Measurements from ENCODE around the gene KSR2.
"Not testable (repeated sequence)": the region's sequence is repeated elsewhere in the genome, so short reads cannot be mapped to it uniquely, and the experiment has no call there.

The KSR2 gene

GRCh38 chr12:117742721-117743120, 226.1 kb downstream of the KSR2 start:
- DNase-seq (ENCODE audit: extremely low read depth, low read depth) = no peak
- TF ChIP-seq CTCF (IDR thresholded peaks at IDR 0.05; ENCODE audit: low read depth, low read length, missing control alignments) = no peak
- H3K4me3 ChIP-seq (replicated peaks; ENCODE audit: low read depth, low read length) = no peak overlapping the region

- TF ChIP-seq CTCF (IDR thresholded peaks at IDR 0.05; ENCODE audit: low read depth, low read length, missing control alignments) = no peak
- no peak overlapping the region for H3K4me3 ChIP-seq (replicated peaks; ENCODE audit: low read depth, low read length)
- DNase-seq (ENCODE audit: extremely low read depth, low read depth) = no peak
These were observed 230.6 kb downstream of the KSR2 start for GRCh38 chr12:117738233-117738632.

GRCh38 chr12:117733549-117733805, 235.3 kb downstream of the KSR2 start:
- no peak overlapping the region for H3K4me3 ChIP-seq (replicated peaks; ENCODE audit: low read depth, low read length)
- no peak for DNase-seq (ENCODE audit: extremely low read depth, low read depth)
- no peak for TF ChIP-seq CTCF (IDR thresholded peaks at IDR 0.05; ENCODE audit: low read depth, low read length, missing control alignments)

- no peak for TF ChIP-seq CTCF (IDR thresholded peaks at IDR 0.05; ENCODE audit: low read depth, low read length, missing control alignments)
- DNase-seq (ENCODE audit: extremely low read depth, low read depth) = no peak
- H3K4me3 ChIP-seq (replicated peaks; ENCODE audit: low read depth, low read length) = no peak overlapping the region
These were observed 235.8 kb downstream of the KSR2 start for GRCh38 chr12:117732761-117733548.

- not testable (repeated sequence) for H3K4me3 ChIP-seq (replicated peaks; ENCODE audit: low read depth, low read length); DNase-seq (ENCODE audit: extremely low read depth, low read depth)
These were observed 237.7 kb downstream of the KSR2 start for GRCh38 chr12:117731131-117731530.

- TF ChIP-seq CTCF (IDR thresholded peaks at IDR 0.05; ENCODE audit: low read depth, low read length, missing control alignments) = no peak
- no peak for DNase-seq (ENCODE audit: extremely low read depth, low read depth)
- no peak overlapping the region for H3K4me3 ChIP-seq (replicated peaks; ENCODE audit: low read depth, low read length)
These were observed 241.5 kb downstream of the KSR2 start for GRCh38 chr12:117727301-117727700.

- DNase-seq (ENCODE audit: extremely low read depth, low read depth) = no peak
- no peak for TF ChIP-seq CTCF (IDR thresholded peaks at IDR 0.05; ENCODE audit: low read depth, low read length, missing control alignments)
- H3K4me3 ChIP-seq (replicated peaks; ENCODE audit: low read depth, low read length) = no peak overlapping the region
These were observed 244.2 kb downstream of the KSR2 start for GRCh38 chr12:117724543-117724942.

All from HFF-Myc (cell line).